ENCODE results near the gene CEPT1. TPM values are rescaled to one million over a fixed set of nuclear protein-coding genes. Genes with fewer than 3 reads are reported as not detected.

Gene CEPT1
- total RNA-seq, 1 donor from 2014 or later = 53.4 TPM

GRCh38 chr1:111141245-111142220, 1.5 kb downstream of the CEPT1 start:
- no peaks in the 10 kb centered on the region for H3K27me3 ChIP-seq (ENCODE audit: low read depth)
- peak overlapping the region; percentile 79 for H3K4me3 ChIP-seq
- DNase-seq (no peak), ATAC-seq (no peak)
- no peaks in the 10 kb centered on the region for H3K9me3 ChIP-seq
- peak overlapping the region; percentile 33 for H3K27ac ChIP-seq
- intact Hi-C loops (cut with DNase I) = no loop called here
- H3K36me3 ChIP-seq = peaks cover 22% of the 10 kb centered on the region
- TF ChIP-seq CTCF (IDR thresholded peaks at IDR 0.05) = no peak
- H3K4me1 ChIP-seq = peaks cover 54% of the 10 kb centered on the region

GRCh38 chr1:111142356-111142975, 2.4 kb downstream of the CEPT1 start:
- Histone ChIP-seq H3K27me3 (ENCODE audit: low read depth) (no peaks in the 10 kb centered on the region), H3K36me3 (peaks cover 15% of the 10 kb centered on the region), H3K27ac (no peak overlapping the region), H3K4me1 (peaks cover 55% of the 10 kb centered on the region), H3K4me3 (peak overlapping the region; percentile 79), H3K9me3 (no peaks in the 10 kb centered on the region)
- ATAC-seq (peak in 1 of 2 donors; percentile 18), DNase-seq (no peak)
- intact Hi-C loops (cut with DNase I) = no loop called here
- no peak for TF ChIP-seq CTCF (IDR thresholded peaks at IDR 0.05)

GRCh38 chr1:111145542-111145941, 5.5 kb downstream of the CEPT1 start:
- Histone ChIP-seq H3K36me3 (peaks cover 41% of the 10 kb centered on the region), H3K4me1 (peaks cover 40% of the 10 kb centered on the region), H3K9me3 (no peaks in the 10 kb centered on the region), H3K27ac (no peak overlapping the region), H3K4me3 (no peak overlapping the region), H3K27me3 (ENCODE audit: low read depth) (no peaks in the 10 kb centered on the region)
- TF ChIP-seq CTCF (IDR thresholded peaks at IDR 0.05) = no peak
- DNase-seq = no peak
- ATAC-seq = no peak
- intact Hi-C loops (cut with DNase I) = no loop called here

GRCh38 chr1:111145963-111146768, 6.1 kb downstream of the CEPT1 start:
- TF ChIP-seq CTCF (IDR thresholded peaks at IDR 0.05) = no peak
- Histone ChIP-seq H3K36me3 (peaks cover 47% of the 10 kb centered on the region), H3K4me1 (peaks cover 37% of the 10 kb centered on the region), H3K4me3 (no peak overlapping the region), H3K9me3 (no peaks in the 10 kb centered on the region), H3K27me3 (ENCODE audit: low read depth) (no peaks in the 10 kb centered on the region), H3K27ac (no peak overlapping the region)
- ATAC-seq = no peak
- intact Hi-C loops (cut with DNase I) = no loop called here
- no peak for DNase-seq

GRCh38 chr1:111147948-111148347, 7.9 kb downstream of the CEPT1 start:
- H3K36me3 ChIP-seq = peaks cover 64% of the 10 kb centered on the region
- H3K27me3 ChIP-seq (ENCODE audit: low read depth) = no peaks in the 10 kb centered on the region
- H3K27ac ChIP-seq = no peak overlapping the region
- TF ChIP-seq CTCF (IDR thresholded peaks at IDR 0.05) = no peak
- peaks cover 19% of the 10 kb centered on the region for H3K4me1 ChIP-seq
- intact Hi-C loops (cut with DNase I) = no loop called here
- no peak overlapping the region for H3K4me3 ChIP-seq
- DNase-seq = no peak
- H3K9me3 ChIP-seq = no peaks in the 10 kb centered on the region
- ATAC-seq = no peak

All from lower lobe of right lung (tissue), 2 donors.